HG02870 (cell line): ENCODE measurements around the gene STK35.

Experiments used
- ATAC-seq: cut with Tn5 transposase; IDR thresholded peaks from one replicate; pipeline ENCODE4 v1.9.1; 2021; ENCODE audit warnings: mild to moderate bottlenecking, moderate library complexity; ENCODE audit not compliant: unreplicated experiment

Gene STK35

DNA sequence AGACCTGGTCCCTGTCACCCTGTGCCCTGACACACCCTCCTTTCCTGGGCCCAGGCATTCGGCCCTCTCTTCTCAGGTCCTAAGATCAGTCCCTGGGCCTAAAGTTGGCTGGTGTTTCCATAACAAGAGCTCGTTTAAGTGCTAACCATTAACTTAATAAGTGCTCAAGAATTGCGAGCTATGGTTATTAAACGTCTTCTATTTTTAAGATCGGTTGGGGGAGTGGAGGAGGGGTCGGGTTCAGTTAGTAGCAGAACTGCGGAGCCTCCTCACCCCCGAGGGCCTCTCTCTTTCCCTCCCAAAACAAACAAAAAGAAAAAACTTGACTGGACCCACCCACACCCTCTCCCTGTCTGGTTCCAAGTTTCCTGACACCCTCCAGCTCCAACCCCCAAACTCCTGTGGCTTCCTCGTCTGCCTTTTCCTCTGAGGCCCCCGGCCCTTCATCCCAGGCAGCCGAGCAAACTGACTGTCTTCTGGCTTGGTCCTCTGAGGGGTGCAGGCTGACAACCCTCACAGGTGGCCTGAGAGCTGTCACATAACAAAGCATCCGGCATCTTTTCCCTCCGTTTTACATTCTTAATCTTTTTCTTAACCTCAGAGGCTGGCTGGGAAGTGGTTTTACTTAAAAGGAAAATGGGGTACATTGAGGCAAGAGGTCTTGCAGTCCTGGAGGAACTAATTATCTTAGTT is 2.0 kb downstream of the STK35 start:
- ATAC-seq, result no peak

DNA sequence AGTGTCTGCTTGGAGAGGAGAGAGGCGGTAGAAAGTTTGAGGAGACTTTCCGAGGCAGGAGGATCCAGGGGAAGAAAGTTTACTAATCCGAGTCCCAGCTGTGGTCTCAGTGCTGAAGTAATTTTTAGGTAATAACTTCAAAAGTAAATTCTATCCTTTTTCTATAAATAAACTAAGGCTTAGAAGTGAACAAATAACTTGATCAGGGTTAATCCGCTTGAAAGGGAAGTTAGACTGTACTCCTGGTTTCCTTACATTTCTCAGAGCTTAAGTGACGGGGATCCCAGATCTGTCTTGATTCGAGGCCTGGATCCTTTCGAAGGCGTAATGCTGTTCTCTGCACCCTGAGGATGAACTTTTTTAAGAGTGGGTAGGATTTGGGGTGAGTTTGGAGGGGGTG is 2.6 kb downstream of the STK35 start:
- ATAC-seq, result no peak

DNA sequence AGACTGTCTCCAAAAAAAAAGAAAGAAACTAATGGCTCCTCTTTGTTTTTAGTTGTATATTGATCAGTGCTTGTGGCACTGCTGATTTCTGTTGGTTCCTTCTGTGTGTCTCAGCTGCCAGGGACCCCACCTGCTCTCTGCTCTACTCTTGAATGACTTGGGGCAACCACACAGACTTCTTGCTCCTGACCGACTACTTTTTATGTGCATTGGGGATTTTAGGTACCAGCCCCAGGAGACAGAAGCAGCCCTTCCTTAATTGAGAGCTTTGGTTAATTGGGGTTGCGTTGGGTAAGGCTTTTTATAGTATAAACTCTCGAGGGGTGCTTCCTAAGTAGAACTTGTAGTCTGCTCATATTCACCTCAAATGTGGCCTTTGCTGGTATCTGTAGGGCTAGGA is 6.9 kb downstream of the STK35 start:
- ATAC-seq, result no peak

DNA sequence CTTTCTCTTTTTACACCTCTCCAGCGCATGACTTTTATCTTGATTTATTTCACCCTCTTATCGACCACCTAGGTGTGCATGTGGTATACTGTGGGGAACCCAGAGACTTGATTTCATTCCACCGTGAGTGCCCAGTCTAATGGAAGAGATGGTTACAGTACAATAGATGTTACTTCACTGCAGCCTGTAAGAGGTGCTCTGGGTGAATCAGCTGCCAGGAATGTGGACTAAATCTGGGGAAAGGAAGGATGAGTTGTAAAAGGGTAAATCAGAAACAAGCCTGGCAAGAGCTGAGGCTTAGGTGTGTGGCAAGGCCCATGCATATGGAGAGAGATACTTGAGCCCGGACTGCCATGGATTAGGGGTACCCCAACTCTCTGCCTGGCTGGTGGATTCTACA is 7.4 kb downstream of the STK35 start:
- no peak for ATAC-seq

DNA sequence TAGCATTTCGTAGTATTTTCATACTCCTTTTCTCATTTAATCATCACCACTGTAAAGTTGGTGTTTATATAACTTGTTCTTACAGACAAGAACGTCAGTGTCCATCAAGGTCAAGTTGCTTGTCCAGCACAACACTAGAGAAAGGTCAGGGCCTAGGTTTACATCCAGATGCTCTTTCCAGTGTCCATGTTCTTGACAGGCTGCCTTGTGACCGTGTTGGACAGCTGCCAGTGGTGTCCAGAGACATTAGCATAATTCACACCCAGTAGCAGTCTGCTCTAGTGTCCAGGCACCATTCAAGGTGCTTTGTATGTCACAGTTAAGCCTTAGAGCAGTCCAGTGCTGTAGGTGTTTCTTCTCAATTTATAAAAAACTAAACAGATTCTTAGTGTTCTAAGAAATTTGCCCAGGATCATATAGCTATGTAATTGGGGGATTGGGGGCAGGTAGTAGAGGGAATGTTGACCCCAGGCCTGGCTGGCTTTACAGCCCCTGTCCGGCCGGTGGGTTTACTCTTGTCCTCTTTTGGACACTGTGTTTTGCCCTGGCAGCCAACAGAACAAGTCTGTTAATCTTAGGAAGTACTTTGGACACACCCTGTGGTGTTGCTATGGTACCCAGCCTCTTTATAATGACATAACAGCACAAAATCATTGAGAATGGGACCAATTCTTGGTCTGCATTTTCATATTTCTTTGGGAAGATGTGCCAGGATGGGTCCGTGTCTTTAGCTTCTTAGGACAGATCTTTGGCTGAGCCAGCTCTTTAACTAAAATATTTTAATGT is 8.0 kb downstream of the STK35 start:
- no peak for ATAC-seq

DNA sequence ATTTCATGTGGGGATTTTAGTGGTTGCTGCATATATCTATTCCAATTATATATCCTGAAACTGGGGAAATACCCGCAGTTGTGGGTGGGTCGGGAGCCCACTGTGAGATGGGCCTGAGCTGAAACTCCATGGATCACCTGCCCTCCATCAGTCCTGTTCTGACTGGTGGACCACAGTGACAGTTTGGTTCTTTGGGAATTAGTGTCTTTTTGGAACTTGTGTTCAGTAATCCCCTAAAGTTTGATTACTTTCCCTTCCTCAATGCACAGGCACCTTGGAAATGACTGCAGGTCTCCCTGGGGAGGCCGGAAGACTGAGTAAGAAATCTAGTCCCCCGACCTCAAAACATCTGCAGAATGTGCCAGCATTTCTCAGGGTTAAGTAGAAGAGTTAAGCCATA is 11.3 kb downstream of the STK35 start:
- ATAC-seq, result no peak

DNA sequence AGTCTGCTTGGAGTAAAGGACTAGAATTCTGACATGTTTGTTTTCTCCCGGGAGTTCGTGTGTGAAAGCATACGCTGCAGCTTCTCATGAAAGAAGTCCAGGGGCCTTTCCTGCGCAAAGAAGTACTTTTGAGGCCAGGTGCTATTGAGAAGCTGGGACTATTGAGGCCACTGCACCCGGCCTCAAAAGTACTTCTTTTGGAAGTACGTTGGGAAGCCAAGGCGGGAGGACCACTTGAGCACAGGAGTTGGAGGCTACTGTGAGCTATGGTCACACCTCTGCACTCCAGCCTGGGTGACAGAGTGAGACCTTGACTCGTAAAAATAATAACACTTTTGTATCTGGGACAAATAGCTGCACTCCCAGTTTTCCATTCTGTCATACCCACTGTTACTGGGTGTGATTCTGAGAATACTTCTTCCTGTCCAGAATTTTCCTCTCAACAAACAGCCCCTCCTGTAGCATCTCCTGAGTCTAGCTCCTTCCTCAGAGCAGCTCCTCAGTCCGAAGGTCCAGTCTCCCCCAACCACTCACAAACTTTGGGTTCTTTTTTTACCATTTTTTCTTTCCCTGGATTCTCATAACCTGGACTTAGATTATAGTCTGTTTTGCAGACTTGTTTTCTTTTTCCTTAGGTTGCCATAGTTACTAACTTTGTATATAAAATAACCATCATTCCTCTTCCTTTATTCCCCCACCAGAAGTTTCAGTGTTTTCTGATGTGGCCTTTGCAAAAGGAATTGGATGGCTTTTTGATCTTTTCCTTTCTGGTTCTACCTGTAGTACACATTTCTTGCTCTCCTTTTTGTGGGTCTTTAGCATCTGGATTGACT is 12.7 kb downstream of the STK35 start:
- no peak for ATAC-seq

DNA sequence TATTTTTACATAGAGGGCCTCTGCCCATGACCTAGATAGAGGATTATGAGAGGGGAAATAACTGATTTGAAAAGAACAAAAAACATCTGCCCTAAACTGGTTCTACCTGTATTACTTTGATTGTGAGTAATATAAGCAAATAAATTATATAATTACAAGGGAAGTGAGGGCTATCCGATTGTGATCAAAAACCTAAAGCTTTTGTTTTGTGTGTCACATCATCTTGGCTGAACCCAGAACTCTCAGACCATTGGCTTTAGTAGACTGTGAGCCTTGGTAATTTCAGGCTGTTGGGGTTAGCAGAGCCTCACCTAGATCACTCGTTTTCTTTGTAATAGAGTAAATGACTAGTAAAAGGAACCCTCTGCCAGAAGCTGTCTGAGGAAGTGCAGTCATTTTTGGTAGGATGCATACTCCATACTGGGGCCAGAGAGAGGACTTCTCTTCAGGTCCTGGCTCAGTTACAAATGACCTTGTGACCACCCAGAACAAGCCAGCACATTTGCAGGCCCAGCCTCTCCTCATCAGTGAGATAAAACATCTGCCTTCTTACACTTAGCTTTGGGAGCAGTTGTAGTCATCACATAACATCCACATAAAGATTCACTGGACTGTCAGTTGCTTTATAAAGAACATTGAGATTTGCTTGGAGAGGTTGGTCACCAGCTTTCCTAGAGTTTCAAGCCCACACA is 13.5 kb downstream of the STK35 start:
- no peak for ATAC-seq

DNA sequence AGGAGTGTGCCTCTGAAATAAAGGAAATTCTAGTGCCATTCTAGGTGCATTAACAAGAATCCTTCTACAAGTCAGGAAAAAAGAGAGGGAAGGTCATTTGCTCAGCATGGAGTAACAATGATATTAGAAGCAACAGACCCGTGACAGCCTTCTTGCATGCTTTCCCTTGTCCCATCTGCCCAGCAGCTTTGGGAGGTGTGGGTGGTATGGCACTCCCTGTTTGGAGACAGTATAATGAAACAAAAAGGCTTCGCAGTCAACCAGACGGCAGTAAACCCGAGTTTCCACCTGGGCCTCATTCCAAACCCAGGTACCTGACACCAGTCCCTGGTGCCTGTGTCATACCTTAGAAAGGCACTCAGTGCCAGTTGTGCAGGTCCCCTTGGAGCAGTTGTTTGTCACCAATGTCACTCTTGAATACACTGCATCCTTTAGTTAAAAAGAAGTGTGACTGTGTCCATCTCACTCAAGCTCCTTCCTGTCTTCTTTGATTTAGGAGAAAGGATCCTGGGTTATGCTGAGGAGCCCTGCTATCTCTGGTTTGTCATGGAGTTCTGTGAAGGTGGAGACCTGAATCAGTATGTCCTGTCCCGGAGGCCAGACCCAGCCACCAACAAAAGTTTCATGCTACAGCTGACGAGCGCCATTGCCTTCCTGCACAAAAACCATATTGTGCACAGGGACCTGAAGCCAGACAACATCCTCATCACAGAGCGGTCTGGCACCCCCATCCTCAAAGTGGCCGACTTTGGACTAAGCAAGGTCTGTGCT is 14.7 kb downstream of the STK35 start:
- ATAC-seq, result no peak

DNA sequence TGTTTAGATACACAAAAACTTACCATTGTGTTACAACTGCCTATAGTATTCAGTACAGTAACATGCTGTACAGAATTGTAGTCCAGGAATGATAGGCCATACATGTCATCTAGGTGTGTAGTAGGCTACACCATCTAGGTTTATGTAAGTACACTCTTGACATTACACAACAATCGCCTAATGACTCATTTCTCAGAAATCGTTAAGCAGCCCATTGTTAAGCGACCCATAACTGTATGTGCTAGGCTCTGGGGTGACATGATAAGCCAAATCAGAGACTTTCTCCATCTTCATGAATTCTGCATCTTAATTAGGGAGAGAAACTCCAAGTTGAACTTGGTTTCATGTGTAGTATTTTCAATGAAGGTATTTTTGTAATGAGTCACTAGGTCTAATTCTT is 17.2 kb downstream of the STK35 start:
- ATAC-seq, result peak; percentile 84

DNA sequence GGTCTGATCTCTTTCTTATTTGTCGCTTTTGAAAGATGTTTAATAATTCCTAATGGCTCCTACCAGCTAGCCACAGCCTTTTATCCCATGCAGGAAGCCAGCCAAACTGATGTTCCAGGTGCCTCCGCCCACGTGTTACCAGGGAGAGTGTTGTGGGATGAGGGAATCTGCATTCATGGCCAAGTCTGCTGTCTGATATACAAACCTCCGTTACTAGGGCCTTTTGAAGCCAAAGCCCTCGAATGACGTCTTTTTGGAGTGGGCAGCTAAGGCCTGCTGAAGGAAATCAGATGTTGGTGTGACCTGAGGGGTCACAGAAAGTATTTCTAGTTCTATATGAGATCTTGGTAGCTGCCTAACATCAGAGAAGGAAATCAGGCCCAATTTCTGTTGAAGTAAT is 21.3 kb downstream of the STK35 start:
- no peak for ATAC-seq

DNA sequence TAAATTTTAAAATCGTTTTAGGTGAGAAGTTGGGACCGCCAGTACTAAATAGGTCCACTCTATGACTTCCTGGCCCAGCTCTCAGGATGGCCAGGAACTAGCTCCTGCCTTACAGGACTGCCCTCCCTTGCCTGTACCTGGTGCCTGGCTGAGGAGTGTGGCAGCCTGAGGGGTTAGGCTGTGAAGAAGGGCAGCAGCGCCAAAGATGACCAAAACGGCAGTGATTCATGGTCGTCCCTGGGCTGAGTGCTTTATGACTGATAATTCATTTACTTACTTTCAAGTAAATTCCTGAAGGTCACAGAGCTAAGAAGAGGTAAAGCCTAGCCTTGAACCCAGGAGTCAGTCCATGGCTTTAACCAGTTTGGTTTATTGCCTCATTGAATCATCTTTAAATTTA is 22.1 kb downstream of the STK35 start:
- no peak for ATAC-seq

DNA sequence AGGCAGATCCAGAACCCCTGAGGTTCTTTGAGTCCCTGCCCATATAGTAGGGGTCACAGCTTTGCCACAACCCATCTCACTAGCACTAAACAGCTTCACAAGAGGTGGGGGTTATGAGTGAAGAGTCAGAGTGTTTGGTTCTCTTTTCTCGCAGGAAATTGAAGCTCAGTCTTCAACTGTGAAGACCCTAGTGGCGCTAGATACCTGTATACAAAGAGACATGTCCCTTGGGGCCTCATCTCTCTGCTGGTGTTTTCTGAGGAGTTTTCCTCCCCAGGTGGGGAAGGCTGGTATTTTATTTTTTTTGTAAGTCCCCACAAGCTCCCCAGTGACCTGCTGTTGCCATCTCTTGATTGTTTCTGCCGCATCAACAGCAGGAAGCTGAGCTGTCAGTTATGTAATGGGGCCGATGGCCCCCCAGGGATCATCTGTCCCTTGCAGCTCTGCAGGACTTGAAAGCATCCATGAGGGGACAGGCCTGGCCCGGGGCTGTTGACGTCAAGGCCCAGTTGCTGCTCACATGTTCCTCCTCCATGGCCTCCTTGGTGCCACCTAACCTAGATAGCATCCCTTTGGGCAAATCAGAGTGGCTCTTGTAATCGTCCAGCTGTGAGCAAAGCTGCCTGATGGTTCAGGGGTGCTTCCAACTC is 23.1 kb downstream of the STK35 start:
- no peak for ATAC-seq

DNA sequence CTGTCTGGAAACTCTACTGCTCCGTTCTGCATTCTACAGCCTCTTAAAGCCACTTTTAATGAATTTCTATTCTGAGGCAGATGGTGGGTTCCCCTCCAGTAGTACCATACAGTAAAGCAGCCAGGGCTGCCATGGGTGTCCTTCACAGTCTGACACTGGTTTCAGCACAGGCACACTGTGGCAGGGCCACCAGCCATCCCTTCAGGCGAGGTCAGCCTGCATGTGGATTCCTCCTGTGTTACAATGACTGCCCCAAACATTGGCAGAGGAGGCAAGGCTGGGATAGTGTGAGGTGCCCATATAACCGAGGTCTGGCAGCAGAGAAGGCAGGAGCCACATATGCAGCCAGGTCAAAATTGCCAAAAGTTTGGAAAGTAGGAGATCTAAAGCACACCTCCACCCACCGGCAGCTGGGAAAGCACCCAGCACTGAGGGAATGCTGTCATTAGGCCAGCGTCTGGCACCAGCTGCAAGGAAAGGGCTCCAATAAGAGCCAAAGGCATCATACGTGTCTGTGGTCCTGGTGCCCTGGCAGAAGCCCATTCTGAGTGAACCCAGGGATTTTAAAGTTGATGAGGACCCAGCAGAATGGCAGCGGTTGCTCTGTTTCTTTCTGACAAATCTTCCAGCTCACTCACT is 24.0 kb downstream of the STK35 start:
- ATAC-seq, result no peak

DNA sequence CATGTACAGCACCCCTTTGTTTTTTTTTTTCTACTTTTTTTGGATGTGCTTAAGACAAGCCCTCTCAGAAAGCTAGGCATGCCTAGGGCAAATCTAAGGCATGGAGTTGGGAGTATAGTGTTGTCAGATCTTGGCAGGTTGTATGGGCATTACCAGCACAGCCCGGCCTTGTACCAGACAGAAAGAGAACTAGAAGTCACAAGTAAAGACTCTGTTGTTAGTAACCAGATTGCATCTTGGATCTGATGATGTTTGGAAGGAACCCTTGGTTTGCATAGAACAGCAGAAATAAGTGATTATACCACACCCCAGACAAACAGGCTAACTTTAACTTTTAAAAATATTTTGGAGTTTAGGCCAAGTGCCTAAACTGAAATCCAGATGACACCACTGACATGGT is 25.6 kb downstream of the STK35 start:
- ATAC-seq, result no peak

DNA sequence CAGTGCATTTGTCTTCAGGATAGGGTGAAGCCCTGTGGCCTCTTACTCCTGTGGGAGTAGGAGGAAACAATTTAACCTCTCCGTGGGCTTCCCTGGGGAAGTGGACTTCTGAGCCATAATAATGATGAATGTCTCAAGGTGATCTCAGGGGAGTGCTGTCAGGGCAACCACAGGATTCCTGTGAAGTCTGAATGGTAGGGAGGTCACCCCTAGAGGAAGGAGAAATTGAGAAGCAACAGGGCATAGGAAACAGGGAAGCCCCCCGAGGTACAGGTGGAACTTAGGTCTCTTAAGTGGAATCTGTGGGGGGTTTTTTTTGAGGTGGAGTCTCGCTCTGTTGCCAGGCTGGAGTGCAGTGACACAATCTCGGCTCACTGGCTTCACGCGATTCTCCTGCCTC is 26.9 kb downstream of the STK35 start:
- ATAC-seq, result no peak

DNA sequence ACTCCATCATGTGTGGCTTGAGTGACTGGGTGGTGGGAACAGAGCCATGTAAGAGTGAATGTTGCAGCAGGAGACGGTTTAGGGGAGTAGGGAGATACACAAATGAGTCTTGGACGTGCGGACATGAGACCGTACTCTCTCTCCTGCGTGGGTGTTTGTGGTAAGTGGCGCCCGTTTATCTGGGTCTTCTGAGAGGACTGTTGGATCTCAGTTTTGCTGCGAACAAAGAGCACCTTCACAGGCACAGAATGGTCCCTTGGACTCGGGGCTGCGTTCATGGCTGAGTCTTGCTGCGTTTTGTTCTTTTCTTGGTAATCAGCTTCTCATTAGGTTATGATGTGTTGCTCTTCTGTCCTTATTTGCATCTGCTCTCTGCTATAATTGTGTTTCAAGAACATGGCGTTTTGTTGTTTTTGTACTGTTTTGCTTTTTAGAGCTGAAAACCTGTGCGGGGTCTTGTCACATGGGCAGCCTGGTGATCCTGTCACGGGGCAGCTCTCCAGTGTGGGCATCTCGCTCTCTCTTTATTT is 28.5 kb downstream of the STK35 start:
- ATAC-seq, result no peak

DNA sequence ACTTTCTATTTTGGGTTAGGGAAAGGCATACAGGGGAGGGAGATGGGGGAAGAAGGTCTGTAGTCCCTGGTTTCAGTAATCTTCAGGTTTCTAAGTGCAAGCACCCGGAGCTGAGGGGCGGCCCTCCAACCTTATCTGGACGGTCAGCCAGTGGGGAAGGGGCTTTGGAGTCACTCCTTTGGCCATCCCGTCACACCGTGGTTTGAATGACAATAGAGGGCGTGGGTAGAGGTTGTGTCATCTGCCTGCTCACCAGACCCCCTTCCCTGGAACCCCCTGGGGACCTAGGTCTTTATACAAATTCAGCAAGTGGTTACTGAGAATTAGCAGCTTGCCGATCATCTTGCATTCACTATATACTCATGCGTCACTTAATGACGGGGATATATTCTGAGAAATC is 29.1 kb downstream of the STK35 start:
- ATAC-seq, result no peak

DNA sequence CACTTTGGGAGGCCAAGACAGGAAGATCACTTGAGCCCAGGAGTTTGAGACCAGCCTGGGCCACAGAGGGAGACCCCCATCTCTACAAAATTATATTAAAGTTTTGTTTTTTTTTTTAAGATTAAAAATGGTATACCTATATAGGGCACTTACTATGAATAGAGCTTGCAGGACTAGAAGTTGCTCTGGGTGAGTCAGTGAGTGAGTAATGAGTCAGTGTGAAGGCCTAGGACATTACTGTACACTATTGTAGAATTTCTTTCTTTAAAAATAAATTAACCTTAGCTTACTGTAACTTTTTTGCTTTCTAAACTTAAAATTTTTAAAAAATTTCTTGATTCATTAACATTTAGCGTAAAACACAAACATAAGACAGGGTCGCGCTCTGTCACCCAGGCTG is 29.7 kb downstream of the STK35 start:
- no peak for ATAC-seq
